GM12801 (cell line): ENCODE results near the gene ADAR.

Experiments used
- CTCF ChIP-seq: IDR thresholded peaks from one replicate; pipeline ENCODE4 v1.5.1; 2011; ENCODE audit warnings: control low read depth; ENCODE audit not compliant: insufficient read length; ENCODE audit errors: extremely low read depth

ADAR gene

GRCh38 chr1:154552036-154552435 lies 56.0 kb downstream of the ADAR start:
- TF ChIP-seq CTCF: no peak

GRCh38 chr1:154551474-154551873 lies 56.5 kb downstream of the ADAR start:
- TF ChIP-seq CTCF: no peak

GRCh38 chr1:154550657-154551056 lies 57.3 kb downstream of the ADAR start:
- TF ChIP-seq CTCF: no peak

- no peak for TF ChIP-seq CTCF
Measured at GRCh38 chr1:154550070-154550469, 57.9 kb downstream of the ADAR start.

- TF ChIP-seq CTCF: no peak
Measured at GRCh38 chr1:154549202-154549770, 58.7 kb downstream of the ADAR start.

GRCh38 chr1:154548028-154548427 lies 60.0 kb downstream of the ADAR start:
- TF ChIP-seq CTCF: no peak

GRCh38 chr1:154547105-154547732 lies 60.8 kb downstream of the ADAR start:
- TF ChIP-seq CTCF: no peak
